Activated naive CD4-positive, alpha-beta T cell treated with anti-CD3 and anti-CD28 coated beads, Interleukin-2, amount 50 U/mL, for 24 hours (primary cell): ENCODE measurements around the gene KLHL18.
A peak's percentile ranks its signal among the peaks of the same experiment; 100 is the strongest.
"Not testable (repeated sequence)": the region's sequence is repeated elsewhere in the genome, so short reads cannot be mapped to it uniquely, and the experiment has no call there.

Experiments
- H3K27ac Mint-ChIP-seq: one replicate; pipeline ENCODE4 v1.8.0; 2021; ENCODE audit warnings: mild to moderate bottlenecking, mixed read lengths
- H3K27me3 Mint-ChIP-seq: one replicate; pipeline ENCODE4 v1.8.0; 2021; ENCODE audit warnings: mixed read lengths
- H3K36me3 Mint-ChIP-seq: one replicate; pipeline ENCODE4 v1.8.0; 2021; ENCODE audit warnings: mixed read lengths
- H3K4me1 Mint-ChIP-seq: one replicate; pipeline ENCODE4 v1.8.0; 2021; ENCODE audit warnings: mixed read lengths
- H3K4me3 Mint-ChIP-seq: one replicate; pipeline ENCODE4 v1.8.0; 2021; ENCODE audit warnings: mild to moderate bottlenecking, mixed read lengths
- H3K9me3 Mint-ChIP-seq: one replicate; pipeline ENCODE4 v1.8.0; 2021; ENCODE audit warnings: mixed read lengths

Gene KLHL18

DNA sequence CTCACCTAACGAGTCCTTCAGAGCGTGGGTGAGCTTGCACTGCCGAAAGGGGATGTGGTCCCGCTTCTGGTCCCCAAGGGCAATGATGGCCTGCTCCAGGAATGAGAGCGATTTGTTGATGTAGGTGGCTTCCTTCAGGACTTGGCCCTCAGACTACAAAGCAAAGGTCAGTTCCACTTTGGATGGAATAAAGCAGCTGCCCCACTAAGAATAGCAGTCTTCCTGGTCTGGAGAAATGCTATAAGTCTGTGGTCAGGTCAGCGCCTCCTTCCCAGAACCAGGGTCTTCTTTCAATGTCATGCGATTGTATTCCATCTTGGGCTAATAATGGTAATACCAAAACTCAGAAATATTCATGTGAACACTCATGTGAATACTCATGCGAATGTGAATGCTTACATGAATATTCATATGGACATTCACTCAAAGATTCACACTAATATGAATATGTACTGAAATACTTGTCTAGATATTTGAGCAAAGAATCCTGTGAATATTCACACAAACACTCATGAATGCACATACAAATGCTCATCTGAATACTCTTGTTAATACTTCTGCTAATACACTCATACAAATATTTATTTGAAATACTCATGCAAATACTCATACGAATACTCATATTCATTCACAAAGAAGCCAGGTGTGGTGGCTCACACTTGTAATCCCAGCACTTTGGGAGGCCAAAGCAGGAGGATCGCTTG lies 16.9 kb upstream of the KLHL18 start:
- no peak overlapping the region for H3K27ac Mint-ChIP-seq
- no peaks in the 10 kb centered on the region for H3K27me3 Mint-ChIP-seq
- H3K4me3 Mint-ChIP-seq: no peak overlapping the region
- H3K4me1 Mint-ChIP-seq: peaks cover 4% of the 10 kb centered on the region
- no peaks in the 10 kb centered on the region for H3K9me3 Mint-ChIP-seq
- no peaks in the 10 kb centered on the region for H3K36me3 Mint-ChIP-seq

DNA sequence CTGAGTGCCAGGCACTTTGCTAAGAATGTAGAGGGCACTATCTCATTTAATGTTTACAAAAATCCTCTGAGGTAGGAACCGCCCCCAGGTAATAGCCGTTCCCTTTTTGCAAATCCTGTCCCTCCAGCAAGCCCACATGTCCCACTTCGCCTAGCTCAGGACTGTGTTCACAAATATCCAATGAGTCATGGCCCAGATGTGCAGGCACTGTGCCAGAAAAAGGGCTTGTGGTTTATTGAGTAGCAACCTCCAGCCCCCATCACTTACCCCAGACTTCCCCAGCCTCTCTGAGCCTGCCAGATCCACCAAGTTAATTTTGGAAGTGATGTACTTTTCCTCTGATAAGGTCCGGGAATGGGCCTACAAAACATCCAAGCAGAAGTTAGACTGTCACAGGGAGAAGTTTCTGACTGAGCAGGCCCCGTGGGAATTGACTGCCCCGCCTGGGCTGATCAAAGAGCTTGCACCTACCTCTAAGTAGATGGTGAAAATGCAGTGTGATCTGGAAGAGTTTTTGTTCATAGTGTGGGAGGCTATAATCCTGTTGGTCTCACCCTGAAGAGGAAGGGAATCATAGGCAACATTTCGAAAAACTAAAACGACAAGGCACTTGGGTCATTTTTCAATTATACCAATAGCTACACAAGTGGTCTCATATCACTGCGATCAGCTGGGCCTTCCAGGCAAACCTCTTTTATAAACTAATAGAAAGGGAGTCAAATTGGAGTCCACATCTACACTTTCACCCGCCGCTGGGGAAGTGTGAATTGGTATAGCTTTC lies 15.8 kb upstream of the KLHL18 start:
- no peak overlapping the region for H3K27ac Mint-ChIP-seq
- H3K4me1 Mint-ChIP-seq: peaks cover 4% of the 10 kb centered on the region
- H3K36me3 Mint-ChIP-seq: no peaks in the 10 kb centered on the region
- H3K4me3 Mint-ChIP-seq: no peak overlapping the region
- H3K27me3 Mint-ChIP-seq: no peaks in the 10 kb centered on the region
- H3K9me3 Mint-ChIP-seq: no peaks in the 10 kb centered on the region

DNA sequence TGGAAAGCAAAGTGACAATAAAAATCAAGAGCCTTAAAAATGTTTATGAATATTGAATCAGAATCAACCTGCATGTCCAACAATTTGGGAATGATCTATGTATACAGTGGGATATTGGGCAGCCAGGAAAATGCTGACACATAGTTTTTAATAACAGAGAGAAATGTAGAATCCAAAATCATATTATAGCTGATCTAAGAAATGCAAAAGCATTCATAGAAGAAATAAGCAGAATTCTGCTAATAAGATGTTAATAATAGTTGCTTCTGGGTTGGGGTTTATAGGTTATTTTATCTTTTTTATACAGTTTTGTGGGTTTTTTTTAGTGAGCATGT lies 15.3 kb upstream of the KLHL18 start:
- Mint-ChIP-seq H3K4me3 (no peak overlapping the region), H3K36me3 (no peaks in the 10 kb centered on the region), H3K9me3 (no peaks in the 10 kb centered on the region), H3K27me3 (no peaks in the 10 kb centered on the region), H3K27ac (no peak overlapping the region), H3K4me1 (peaks cover 4% of the 10 kb centered on the region)

DNA sequence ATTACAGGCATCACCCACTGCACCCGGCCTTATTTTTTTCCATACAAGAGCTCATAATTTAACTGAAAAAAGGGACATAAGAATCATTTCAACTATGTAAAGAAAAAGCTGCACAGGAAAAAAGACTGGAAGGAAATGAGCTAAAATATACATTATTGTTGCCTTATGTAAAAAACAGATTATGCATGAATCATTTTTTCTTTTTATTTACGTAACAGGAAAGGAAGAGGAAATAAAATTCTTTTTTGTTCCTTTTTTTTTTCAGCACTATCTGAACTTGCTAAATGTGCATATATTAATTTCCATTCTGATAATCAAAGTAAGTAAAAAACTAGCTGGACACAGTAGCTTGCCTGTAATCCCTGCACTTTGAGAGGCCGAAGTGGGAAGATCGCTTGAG lies 12.2 kb upstream of the KLHL18 start:
- Mint-ChIP-seq H3K36me3 (no peaks in the 10 kb centered on the region), H3K9me3 (no peaks in the 10 kb centered on the region), H3K4me3 (no peak overlapping the region), H3K4me1 (peaks cover 4% of the 10 kb centered on the region), H3K27ac (no peak overlapping the region), H3K27me3 (no peaks in the 10 kb centered on the region)

DNA sequence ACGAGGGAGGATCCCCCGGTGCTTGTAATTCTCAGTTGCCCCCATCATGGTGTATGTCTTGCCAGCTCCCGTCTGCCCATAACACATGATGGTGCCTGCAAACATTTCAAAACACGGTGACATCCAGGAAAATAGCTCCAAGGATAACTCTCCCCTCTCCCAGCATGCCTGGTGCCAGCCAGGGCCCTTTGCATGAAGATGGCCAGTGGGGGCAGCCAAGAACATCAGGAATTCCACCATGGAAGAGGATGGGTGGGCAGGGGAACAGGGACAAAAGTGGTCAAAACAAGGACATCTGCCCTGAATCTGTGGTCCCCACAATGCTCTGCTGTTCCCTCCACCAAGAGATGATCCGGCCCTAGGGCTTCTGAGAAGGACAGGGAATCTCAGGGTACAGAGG lies 9.2 kb upstream of the KLHL18 start:
- H3K4me3 Mint-ChIP-seq: no peak overlapping the region
- H3K4me1 Mint-ChIP-seq: no peaks in the 10 kb centered on the region
- no peaks in the 10 kb centered on the region for H3K36me3 Mint-ChIP-seq
- no peaks in the 10 kb centered on the region for H3K9me3 Mint-ChIP-seq
- H3K27ac Mint-ChIP-seq: no peak overlapping the region
- no peaks in the 10 kb centered on the region for H3K27me3 Mint-ChIP-seq

DNA sequence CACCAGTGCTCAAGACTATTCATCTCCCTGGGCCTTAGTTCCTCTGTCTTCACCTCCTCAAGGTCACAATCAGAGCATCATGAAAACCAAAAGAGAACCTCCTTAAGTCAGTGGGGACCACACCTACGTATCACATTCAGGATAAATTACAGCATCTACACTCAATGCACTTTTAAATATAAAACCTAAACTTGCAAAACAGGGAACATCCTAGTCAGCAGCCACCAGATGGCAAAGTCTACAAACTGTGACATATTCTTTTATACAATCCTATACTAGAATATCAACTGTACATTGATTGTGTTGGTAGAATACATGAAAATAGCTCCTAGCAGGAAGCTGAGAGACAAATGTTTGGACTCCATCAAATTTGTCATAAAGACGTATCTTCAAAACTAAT lies 8.1 kb upstream of the KLHL18 start:
- Mint-ChIP-seq H3K36me3 (no peaks in the 10 kb centered on the region), H3K27me3 (no peaks in the 10 kb centered on the region), H3K4me1 (no peaks in the 10 kb centered on the region), H3K9me3 (no peaks in the 10 kb centered on the region), H3K27ac (no peak overlapping the region), H3K4me3 (no peak overlapping the region)

DNA sequence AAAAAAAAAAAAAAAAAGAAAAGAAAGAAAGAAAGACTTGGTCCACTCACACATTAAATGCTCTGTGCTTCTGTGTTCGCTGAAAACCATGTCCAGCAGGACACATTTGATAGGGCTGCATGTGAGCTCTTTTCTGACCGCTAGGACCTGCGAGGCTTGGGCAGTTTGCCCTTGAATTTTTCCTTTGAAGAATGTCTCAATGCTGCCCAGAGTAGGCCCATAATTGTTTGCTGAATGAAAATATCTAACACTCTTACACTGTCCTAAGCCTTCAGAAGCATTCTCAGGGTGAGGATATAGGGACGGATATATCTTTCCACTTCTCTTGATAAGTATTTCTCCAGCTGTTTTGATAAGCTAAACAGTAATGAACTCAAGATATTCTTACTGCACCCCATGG lies 6.2 kb upstream of the KLHL18 start:
- no peaks in the 10 kb centered on the region for H3K36me3 Mint-ChIP-seq
- no peaks in the 10 kb centered on the region for H3K9me3 Mint-ChIP-seq
- H3K4me3 Mint-ChIP-seq: no peak overlapping the region
- H3K4me1 Mint-ChIP-seq: peaks cover 7% of the 10 kb centered on the region
- H3K27me3 Mint-ChIP-seq: no peaks in the 10 kb centered on the region
- H3K27ac Mint-ChIP-seq: no peak overlapping the region

DNA sequence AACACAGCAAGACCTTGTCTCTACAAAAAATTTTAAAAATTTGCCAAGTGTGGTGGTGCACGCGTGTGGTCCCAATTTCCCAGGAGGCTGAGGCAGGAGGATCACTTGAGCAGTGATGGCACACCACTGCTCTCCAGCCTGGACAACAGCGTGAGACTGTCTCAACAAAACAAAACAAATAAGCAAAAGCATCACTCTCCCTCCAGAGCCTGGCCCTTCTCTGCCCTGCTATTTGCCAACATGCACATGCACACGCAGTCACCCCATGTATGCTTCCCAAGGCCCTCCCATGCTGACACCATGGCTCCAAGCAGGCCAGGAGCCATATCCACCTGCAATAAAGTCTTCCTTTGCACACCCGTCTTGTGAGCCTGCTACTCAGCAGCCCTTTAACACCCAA lies 2.2 kb upstream of the KLHL18 start:
- Mint-ChIP-seq H3K4me3 (no peak overlapping the region), H3K27ac (no peak overlapping the region), H3K4me1 (peaks cover 34% of the 10 kb centered on the region)

DNA sequence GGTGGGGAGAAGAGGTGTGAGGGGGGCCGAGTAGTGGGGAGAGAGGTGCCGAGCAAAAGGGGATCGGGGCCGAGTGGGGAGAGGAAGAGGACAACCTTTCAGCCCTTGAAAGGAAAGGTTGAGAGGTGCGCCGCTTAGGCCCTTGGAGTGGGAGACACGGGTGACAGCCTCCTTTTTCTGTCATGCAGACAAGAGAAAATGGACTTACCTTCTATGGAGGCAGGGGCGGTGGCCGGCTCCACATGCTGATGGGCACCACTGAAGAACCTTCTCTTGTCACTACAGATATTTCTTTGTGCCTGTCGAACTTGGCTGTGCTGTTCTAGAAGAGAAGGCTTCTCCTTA lies 421 bp downstream of the KLHL18 start:
- H3K27ac Mint-ChIP-seq: peak overlapping the region; percentile 99
- H3K9me3 Mint-ChIP-seq: no peaks in the 10 kb centered on the region
- peaks cover 4% of the 10 kb centered on the region for H3K36me3 Mint-ChIP-seq
- H3K4me3 Mint-ChIP-seq: peak overlapping the region; percentile 95
- H3K27me3 Mint-ChIP-seq: no peaks in the 10 kb centered on the region
- H3K4me1 Mint-ChIP-seq: peaks cover 51% of the 10 kb centered on the region

More for the DNA sequence above, 2.2 kb upstream of the KLHL18 start:
- no peaks in the 10 kb centered on the region for H3K9me3 Mint-ChIP-seq
- no peaks in the 10 kb centered on the region for H3K36me3 Mint-ChIP-seq
- no peaks in the 10 kb centered on the region for H3K27me3 Mint-ChIP-seq

DNA sequence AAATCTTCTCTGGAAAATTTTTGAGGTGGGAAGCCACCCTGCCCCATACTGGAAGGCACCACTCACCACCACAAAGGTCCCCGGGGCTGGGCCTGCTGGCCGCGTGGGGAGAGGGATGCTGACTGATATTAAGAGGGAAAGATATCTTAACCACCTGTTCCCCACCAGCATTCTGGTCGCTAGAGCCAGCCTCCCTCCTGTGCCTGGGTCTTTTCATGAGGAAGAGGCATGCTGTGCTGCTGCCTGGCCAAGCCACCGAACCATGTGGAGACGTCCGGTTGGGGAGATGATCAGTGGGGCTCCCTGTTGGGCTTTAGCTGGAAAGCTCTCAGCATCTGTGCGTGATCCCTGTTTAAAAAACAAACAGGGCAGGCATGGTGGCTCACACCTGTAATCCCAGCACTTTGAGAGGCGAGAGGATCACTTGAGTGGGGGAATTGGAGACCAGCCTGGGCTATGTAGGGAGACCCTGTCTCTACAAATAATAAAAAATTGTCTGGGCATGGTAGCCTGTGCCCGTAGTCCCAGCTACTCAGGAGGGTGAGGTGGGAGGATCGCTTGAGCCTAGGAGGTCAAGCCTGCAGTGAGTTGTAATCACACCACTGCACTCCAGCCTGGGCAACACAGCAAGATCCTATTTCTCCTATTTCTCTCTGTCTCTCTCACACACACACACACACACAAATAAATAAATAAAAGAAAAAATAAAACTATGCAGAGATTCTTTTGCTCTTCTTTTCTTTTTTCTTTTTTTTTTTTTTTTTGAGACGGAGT lies 1.0 kb downstream of the KLHL18 start:
- peak overlapping the region; percentile 95 for H3K4me3 Mint-ChIP-seq
- H3K9me3 Mint-ChIP-seq: no peaks in the 10 kb centered on the region
- peaks cover 53% of the 10 kb centered on the region for H3K4me1 Mint-ChIP-seq
- H3K27me3 Mint-ChIP-seq: no peaks in the 10 kb centered on the region
- peak overlapping the region; percentile 99 for H3K27ac Mint-ChIP-seq
- peaks cover 7% of the 10 kb centered on the region for H3K36me3 Mint-ChIP-seq

DNA sequence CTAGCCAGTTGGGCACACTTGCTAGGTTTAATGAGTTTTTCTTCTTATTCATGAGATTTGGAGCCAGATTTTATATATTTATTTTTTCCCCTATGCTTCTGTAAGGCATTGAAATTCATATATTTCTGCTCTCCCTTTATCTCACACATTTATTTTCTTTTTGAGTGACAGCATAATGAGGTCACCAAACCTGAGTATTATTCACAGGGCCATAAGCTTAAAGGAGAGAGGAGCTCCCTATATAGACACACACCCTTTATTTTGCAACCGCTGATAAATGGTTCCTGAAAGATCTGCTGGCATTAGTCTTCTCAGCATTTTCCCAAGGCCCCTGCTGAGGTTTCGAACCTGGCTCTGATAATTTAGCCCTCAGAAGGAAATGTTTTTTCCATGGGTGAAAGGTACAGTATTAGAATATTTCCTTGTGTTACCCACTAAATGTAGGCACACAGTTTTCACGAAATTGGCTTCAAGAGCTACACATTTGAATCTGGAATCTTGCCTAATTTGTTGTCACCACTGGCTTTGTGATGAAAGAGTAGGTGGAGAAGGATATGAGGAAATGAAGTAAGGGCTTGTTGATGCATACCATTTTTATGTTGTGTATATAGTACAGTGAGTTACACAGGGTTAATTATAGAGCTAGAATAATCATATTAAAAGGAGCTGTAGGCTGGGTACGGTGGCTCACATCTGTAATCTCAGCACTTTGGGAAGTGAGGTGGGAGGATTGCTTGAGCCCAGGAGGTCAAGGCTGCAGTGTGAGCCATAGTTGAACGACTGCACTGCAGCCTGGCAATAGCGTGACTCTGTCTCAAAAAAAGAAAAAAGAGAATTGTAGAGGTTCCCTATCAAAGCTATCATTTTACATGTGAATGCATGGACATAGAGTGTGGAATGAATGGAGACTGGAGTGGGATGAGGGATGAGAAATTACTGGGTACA lies 6.5 kb downstream of the KLHL18 start:
- Mint-ChIP-seq H3K27me3 (no peaks in the 10 kb centered on the region), H3K27ac (no peak overlapping the region), H3K4me3 (no peak overlapping the region), H3K9me3 (no peaks in the 10 kb centered on the region), H3K4me1 (peaks cover 56% of the 10 kb centered on the region), H3K36me3 (peaks cover 10% of the 10 kb centered on the region)

DNA sequence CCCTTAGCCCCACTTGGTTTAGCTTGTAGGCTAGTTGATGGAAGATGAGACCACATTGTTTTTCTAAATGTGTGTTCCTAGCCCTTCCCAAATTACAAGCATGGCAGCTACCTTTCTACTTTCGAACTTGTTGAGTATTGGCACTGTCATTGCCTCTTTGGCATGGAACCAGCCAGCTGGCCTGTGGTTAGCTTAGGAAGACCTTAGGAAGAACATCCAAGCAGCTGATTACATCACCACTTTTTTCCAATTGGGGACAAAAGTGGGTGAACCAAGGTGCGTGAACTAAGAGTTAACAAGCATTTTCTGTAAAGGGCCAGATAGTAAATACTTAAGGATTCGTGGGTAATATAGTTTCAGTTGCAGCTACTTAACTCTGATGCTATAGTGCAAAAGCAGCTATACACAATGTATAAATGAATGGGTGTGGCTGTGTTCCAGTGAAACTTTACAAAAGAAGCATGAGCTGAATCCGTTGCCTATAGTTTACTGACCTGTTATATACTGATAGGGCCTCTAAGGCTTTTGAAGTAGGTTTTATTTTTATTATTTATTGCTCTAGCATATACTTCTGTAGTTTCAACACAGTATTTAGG lies 8.5 kb downstream of the KLHL18 start:
- Mint-ChIP-seq H3K36me3 (peaks cover 12% of the 10 kb centered on the region), H3K4me1 (peaks cover 59% of the 10 kb centered on the region), H3K27ac (no peak overlapping the region), H3K4me3 (no peak overlapping the region), H3K9me3 (no peaks in the 10 kb centered on the region), H3K27me3 (no peaks in the 10 kb centered on the region)

DNA sequence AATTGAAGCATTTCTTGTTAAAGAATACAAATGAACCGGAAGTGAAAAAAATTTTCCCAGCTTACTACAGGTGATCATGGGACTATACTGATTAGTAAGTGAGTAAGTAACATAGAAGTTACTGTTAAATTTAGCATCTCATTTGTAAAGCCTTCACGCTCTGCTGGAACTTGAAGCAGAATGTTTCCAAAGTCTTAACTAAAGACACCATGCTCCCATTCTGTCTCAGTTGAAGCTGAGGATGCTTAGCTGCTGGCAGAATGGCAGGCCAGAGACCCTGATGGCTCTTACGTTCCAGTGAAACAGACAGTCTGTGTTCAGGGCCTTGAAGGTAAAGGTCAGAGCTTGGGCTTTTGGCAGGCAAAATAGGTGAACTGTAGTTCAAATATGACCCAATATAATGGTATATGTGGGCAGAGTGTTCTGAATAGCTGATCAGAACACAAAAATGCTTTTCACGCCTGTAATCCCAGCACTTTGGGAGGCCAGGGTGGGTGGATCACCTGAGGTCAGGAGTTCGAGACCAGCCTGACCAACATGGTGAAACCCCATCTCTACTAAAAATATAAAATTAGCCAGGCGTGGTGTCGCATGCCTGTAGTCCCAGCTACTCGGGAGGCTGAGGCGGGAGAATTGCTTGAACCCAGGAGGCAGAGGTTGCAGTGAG lies 9.1 kb downstream of the KLHL18 start:
- not testable (repeated sequence) for H3K27ac Mint-ChIP-seq, H3K27me3 Mint-ChIP-seq, H3K4me3 Mint-ChIP-seq, H3K9me3 Mint-ChIP-seq
- H3K4me1 Mint-ChIP-seq: peaks cover 58% of the 10 kb centered on the region
- peaks cover 12% of the 10 kb centered on the region for H3K36me3 Mint-ChIP-seq

DNA sequence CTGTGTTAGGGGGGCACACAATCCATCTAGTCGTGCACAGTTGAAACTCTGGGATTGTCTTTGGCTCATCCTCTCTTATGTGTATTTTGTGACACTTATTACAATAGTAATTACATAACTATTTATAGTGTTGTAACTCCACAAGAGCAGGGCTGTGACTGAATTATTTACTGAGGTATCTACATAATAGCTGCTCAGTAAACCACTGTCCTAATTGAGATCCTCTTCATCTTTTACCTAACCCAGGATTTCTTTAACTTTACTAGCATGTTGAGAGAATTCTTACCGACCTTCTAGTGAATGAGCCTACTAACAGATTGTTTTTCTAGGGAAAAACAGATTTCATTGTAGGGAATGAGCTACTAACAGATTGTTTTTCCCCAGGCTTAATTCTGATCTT lies 11.1 kb downstream of the KLHL18 start:
- no peak overlapping the region for H3K4me3 Mint-ChIP-seq
- H3K9me3 Mint-ChIP-seq: no peaks in the 10 kb centered on the region
- H3K27ac Mint-ChIP-seq: no peak overlapping the region
- H3K27me3 Mint-ChIP-seq: no peaks in the 10 kb centered on the region
- peaks cover 8% of the 10 kb centered on the region for H3K36me3 Mint-ChIP-seq
- peaks cover 66% of the 10 kb centered on the region for H3K4me1 Mint-ChIP-seq
